ENCODE results near the gene HDAC1. TPM values are rescaled to one million over a fixed set of nuclear protein-coding genes. Genes with fewer than 3 reads are reported as not detected.

The HDAC1 gene
- total RNA-seq, result 100 to 1,000 TPM in 4 of 7 donors, 10 to 100 TPM in 3; 83.0 to 116 (median 103) TPM
- 100 to 1,000 TPM in 1 of 3 donors, 10 to 100 TPM in 2; 91.0 to 108 (median 92.6) TPM for polyA plus RNA-seq
- long read RNA-seq, donor 1, transcript HDAC1-201 (14 exons, 2,124 nt), result major isoform, 19 of 58 reads
- long read RNA-seq, donor 1, partial matches to known transcripts, result 35 of 58 reads
- long read RNA-seq, donor 1, other reads (novel, unspliced or antisense), result 0 of 58 reads
- long read RNA-seq, donor 2, transcript HDAC1-201 (14 exons, 2,124 nt), result major isoform, 10 of 37 reads
- long read RNA-seq, donor 2, partial matches to known transcripts, result 25 of 37 reads
- long read RNA-seq, donor 2, other reads (novel, unspliced or antisense), result 0 of 37 reads

GRCh38 chr1:32291708-32292538 is at the start of gene HDAC1:
Gene HDAC1, plus strand, starts transcription at chr1:32292083. Its CDS starts 87 bp downstream, at chr1:32292170.
- peak; percentile 89 to 91 (median 90) for TF ChIP-seq POLR2AphosphoS5 (IDR thresholded peaks at IDR 0.05)
- TF ChIP-seq POLR2A (IDR thresholded peaks at IDR 0.05), result peak in 1 of 3 donors; percentile 17
- TF ChIP-seq, protein P1, sequence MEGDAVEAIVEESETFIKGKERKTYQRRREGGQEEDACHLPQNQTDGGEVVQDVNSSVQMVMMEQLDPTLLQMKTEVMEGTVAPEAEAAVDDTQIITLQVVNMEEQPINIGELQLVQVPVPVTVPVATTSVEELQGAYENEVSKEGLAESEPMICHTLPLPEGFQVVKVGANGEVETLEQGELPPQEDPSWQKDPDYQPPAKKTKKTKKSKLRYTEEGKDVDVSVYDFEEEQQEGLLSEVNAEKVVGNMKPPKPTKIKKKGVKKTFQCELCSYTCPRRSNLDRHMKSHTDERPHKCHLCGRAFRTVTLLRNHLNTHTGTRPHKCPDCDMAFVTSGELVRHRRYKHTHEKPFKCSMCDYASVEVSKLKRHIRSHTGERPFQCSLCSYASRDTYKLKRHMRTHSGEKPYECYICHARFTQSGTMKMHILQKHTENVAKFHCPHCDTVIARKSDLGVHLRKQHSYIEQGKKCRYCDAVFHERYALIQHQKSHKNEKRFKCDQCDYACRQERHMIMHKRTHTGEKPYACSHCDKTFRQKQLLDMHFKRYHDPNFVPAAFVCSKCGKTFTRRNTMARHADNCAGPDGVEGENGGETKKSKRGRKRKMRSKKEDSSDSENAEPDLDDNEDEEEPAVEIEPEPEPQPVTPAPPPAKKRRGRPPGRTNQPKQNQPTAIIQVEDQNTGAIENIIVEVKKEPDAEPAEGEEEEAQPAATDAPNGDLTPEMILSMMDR (IDR thresholded peaks at IDR 0.05 in 8 of 11, conservative IDR thresholded peaks at IDR 0.05 in 3 of 11), result peak in 3 of 11 experiments; percentile 4 to 28 (median 7)
- Histone ChIP-seq H3K27me3 (replicated peaks in 1 of 7) (no peaks in the 10 kb centered on the region), H3K4me3 (peak within 1 kb of the TSS; percentile 76 to 97 (median 88)), H3K27ac (peak within 1 kb of the TSS; percentile 83 to 95 (median 93)), H3K4me1 (peaks cover 29 to 61% (median 53%) of the 10 kb centered on the region in 6 donors), H3K36me3 (peaks cover 0 to 25% (median 0%) of the 10 kb centered on the region in 6 donors), H3K9me3 (no peaks in the 10 kb centered on the region)
- WGBS, 5 donors, result 0 to 1% (median 0%) methylated on average over 42 to 67 of the region's 67 CpGs
- DNase-seq, result peak; percentile 99
- intact Hi-C loops (cut with DNase I; ENCODE audit: low total_unique reads), result no loop called here

GRCh38 chr1:32242341-32242851 is 49.5 kb upstream of the HDAC1 start:
- TF ChIP-seq, protein P1 (IDR thresholded peaks at IDR 0.05 in 8 of 11, conservative IDR thresholded peaks at IDR 0.05 in 3 of 11), result no peak
- peak in 2 of 3 donors; percentile 8 to 54 for TF ChIP-seq POLR2AphosphoS5 (IDR thresholded peaks at IDR 0.05)
- TF ChIP-seq POLR2A (IDR thresholded peaks at IDR 0.05), result no peak
- Histone ChIP-seq H3K36me3 (no peaks in the 10 kb centered on the region), H3K27me3 (replicated peaks in 1 of 7) (peaks cover 0 to 22% (median 0%) of the 10 kb centered on the region in 7 donors), H3K4me3 (peak overlapping the region in 1 of 8 donors; percentile 4), H3K9me3 (no peaks in the 10 kb centered on the region), H3K27ac (peak overlapping the region in 1 of 8 donors; percentile 33), H3K4me1 (peaks cover 11 to 53% (median 41%) of the 10 kb centered on the region in 6 donors)
- no peak for DNase-seq
- 26 to 36% (median 28%) methylated on average over 7 of the region's 7 CpGs for WGBS, 5 donors
- intact Hi-C loops (cut with DNase I; ENCODE audit: low total_unique reads), result no loop called here

- Histone ChIP-seq H3K4me1 (peaks cover 34 to 73% (median 63%) of the 10 kb centered on the region in 6 donors), H3K27me3 (replicated peaks in 1 of 7) (no peaks in the 10 kb centered on the region)
Observed at GRCh38 chr1:32246888-32247273, 45.0 kb upstream of the HDAC1 start, which contains the start of gene FAM167B. Gene FAM167B, plus strand, starts transcription at chr1:32247222. Its CDS starts 200 bp downstream, at chr1:32247422.

More at GRCh38 chr1:32246888-32247273, 45.0 kb upstream of the HDAC1 start, which contains the start of gene FAM167B:
- WGBS, 5 donors, result 61 to 92% (median 71%) methylated on average over 2 to 3 of the region's 3 CpGs
- TF ChIP-seq POLR2AphosphoS5 (IDR thresholded peaks at IDR 0.05) (peak in 1 of 3 donors; percentile 21), POLR2A (IDR thresholded peaks at IDR 0.05) (no peak)
- TF ChIP-seq, protein P1 (IDR thresholded peaks at IDR 0.05 in 8 of 11, conservative IDR thresholded peaks at IDR 0.05 in 3 of 11), result no peak
- Histone ChIP-seq H3K27ac (peak within 1 kb of the TSS; percentile 49 to 96 (median 90)), H3K9me3 (no peaks in the 10 kb centered on the region), H3K36me3 (no peaks in the 10 kb centered on the region), H3K4me3 (peak within 1 kb of the TSS in 3 of 8 donors; percentile 29 to 60 (median 33))
- no peak for DNase-seq
- intact Hi-C loops (cut with DNase I; ENCODE audit: low total_unique reads), result no loop called here

Measured in spleen (tissue), 13 donors.